GM10847 (cell line): ENCODE data around the gene ZNF280B.

ENCODE experiments used
- POLR2A ChIP-seq: IDR thresholded peaks from 2 replicates; pipeline ENCODE4 v1.6.1; 2011; ENCODE audit not compliant: insufficient read length; ENCODE audit errors: extremely low read depth

Gene ZNF280B

DNA sequence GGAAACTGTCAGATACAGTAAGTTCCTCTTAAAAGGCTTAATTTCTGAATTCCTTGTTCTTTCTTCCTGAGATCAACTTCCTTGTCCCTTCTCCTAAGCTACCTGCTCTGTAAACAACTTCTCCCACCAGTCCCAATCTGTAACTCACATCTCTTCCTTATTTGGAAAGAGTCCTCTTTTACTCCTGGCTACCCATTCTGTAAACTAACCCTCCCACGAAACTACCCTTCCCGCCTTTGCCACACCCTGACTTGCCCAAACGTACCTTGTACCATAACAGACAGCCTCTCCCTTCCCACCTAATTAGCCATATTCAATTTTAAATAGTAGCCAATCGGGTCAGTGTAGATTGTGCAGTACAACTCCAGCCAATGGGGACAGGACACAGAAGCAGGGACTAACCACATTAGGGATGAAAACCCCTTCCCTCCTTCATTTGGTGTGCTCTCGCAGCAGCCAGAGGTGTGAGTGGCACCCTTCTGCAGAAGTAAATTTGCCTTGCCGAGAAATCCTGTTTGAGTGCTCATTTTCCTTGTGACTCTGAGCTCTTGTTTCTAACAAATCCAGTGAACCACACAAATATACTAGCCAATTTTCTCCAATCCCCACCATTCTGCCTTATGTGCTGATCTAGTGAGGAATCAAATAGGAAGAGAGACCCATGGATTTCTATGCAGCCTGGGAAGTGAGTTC lies 49.5 kb downstream of the ZNF280B start:
- no peak for TF ChIP-seq POLR2A

GRCh38 chr22:22458387-22458786 lies 50.2 kb downstream of the ZNF280B start:
- no peak for TF ChIP-seq POLR2A

- TF ChIP-seq POLR2A, result no peak
Observed at GRCh38 chr22:22454997-22455396, 53.5 kb downstream of the ZNF280B start.

GRCh38 chr22:22452996-22453686 lies 55.4 kb downstream of the ZNF280B start:
- TF ChIP-seq POLR2A, result no peak

GRCh38 chr22:22452211-22452610 lies 56.3 kb downstream of the ZNF280B start:
- no peak for TF ChIP-seq POLR2A

DNA sequence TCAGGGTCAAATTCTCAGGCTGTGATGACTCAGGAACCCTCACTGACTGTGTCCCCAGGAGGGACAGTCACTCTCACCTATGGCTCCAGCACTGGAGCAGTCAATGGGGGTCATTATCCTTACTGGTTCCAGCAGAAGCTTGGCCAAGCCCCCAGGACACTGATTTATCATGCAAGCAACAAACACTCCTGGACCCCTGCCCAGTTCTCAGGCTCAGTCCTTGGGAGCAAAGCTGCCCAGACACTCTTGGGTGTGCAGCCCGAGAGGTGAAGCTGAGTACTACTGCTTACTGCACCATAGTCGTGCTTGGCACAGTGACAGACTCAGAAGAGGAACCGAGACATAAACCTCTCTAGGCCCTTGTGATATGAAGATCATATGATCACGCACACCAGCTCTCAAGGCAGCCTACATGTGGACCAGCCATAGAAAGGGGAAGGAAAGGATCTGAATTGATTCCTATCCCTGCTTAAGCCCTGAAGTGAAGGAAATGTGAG lies 58.2 kb downstream of the ZNF280B start:
- no peak for TF ChIP-seq POLR2A

DNA sequence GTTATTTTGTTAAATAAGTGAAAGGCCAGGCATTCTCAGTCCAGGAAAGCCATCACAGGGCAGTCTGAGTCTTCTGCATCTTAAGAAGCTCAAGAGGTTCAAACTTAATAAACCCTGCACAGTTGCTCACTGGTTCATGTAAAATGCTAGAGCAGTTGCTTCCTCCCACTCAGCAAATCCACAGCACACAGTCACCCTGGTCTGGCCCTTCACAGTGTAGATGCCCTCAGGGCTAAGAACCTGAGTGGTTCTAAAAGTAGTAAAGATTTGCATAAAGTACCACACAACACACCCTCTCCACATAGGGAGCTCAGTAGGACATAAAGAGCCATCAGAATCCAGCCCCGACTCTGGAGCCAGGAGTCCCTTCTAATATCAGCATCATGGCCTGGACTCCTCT lies 58.7 kb downstream of the ZNF280B start:
- TF ChIP-seq POLR2A, result no peak

GRCh38 chr22:22446517-22446916 lies 62.0 kb downstream of the ZNF280B start:
- no peak for TF ChIP-seq POLR2A

GRCh38 chr22:22442928-22443709 lies 65.4 kb downstream of the ZNF280B start:
- no peak for TF ChIP-seq POLR2A

DNA sequence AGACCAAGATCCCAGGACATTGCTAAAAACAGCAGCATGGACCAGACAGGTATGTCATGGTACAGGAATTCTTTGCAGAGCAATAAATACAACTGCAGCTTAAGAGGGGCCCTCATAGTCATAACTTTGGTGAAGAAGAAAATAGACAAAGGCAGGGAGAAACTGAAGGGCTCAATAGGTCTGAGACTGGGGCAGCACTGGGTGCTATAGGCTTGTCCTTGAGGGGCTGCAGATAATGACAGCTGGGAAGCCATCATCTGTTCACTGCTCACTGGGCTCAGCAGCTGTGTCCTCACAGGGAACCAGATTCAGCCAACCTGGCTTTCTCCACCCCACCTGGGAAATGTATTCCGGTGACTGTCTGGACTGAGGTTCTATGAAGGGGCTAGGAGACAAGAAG lies 68.4 kb downstream of the ZNF280B start:
- no peak for TF ChIP-seq POLR2A
